PC-9 (cell line): ENCODE measurements around the gene RORB. TPM values are rescaled to one million over a fixed set of nuclear protein-coding genes. Genes with fewer than 3 reads are reported as not detected.

Source experiments
- BruUV-seq: library from RNA; stranded (reverse); fragments of 400-500 nt; replicated peaks from 2 replicates; lab custom pipeline; 2021; lab: Mats Ljungman, UMichigan
- CTCF ChIA-PET: fragments of 300-600 bp; sonication (Branson Sonifier 250); formaldehyde crosslinking; loops from one replicate; lab custom pipeline; 2022; ENCODE audit warnings: antibody characterized with exemption; lab: Charles Lee
- POLR2A ChIA-PET: fragments of 300-600 bp; sonication (Branson Sonifier 250); formaldehyde crosslinking; loops from one replicate; lab custom pipeline; 2022; ENCODE audit warnings: antibody characterized with exemption; ENCODE audit not compliant: unreplicated experiment; lab: Charles Lee
- DNase-seq, 2 experiments: peaks; one replicate each; pipeline versions ENCODE4 v3.0.0 to v3.0.0-alpha.2; 2015 to 2022; ENCODE audit warnings: mixed read lengths in 1 of 2
- H2AFZ ChIP-seq: fragments of 200-600 bp; sonication (generic); 2 replicates; pipeline ENCODE4 v1.8.1; 2017; ENCODE audit warnings: antibody characterized with exemption
- H3F3A ChIP-seq: fragments of 200-600 bp; sonication (generic); 2 replicates; pipeline ENCODE4 v1.8.1; 2017; ENCODE audit warnings: antibody characterized with exemption, mild to moderate bottlenecking, low read depth; ENCODE audit not compliant: insufficient read depth
- H3K27ac ChIP-seq: fragments of 200-600 bp; sonication (generic); 2 replicates; pipeline ENCODE4 v1.6.1; 2016; ENCODE audit warnings: mixed run types
- H3K27me3 ChIP-seq: fragments of 200-600 bp; sonication (generic); 2 replicates; pipeline ENCODE4 v1.6.1; 2016; ENCODE audit warnings: low read depth, mixed run types; ENCODE audit not compliant: insufficient read depth
- H3K36me3 ChIP-seq: fragments of 200-600 bp; sonication (generic); 2 replicates; pipeline ENCODE4 v1.6.1; 2016; ENCODE audit warnings: low read depth, mixed run types
- H3K4me1 ChIP-seq: fragments of 200-600 bp; sonication (generic); replicated peaks from 2 replicates; pipeline ENCODE4 v1.6.1; 2016; ENCODE audit warnings: mixed run types; ENCODE audit not compliant: insufficient read depth
- H3K4me2 ChIP-seq: fragments of 200-600 bp; sonication (generic); 2 replicates; pipeline ENCODE4 v1.6.1; 2017; ENCODE audit warnings: mixed run types
- H3K4me3 ChIP-seq: fragments of 200-600 bp; sonication (generic); 2 replicates; pipeline ENCODE4 v1.6.1; 2016; ENCODE audit warnings: mixed run types
- H3K79me2 ChIP-seq: fragments of 200-600 bp; sonication (generic); 2 replicates; pipeline ENCODE4 v1.6.1; 2017; ENCODE audit warnings: low read depth, mixed run types
- H3K9me2 ChIP-seq: fragments of 200-600 bp; sonication (generic); 2 replicates; pipeline ENCODE4 v1.8.1; 2017; ENCODE audit warnings: mild to moderate bottlenecking; ENCODE audit not compliant: insufficient read depth
- H3K9me3 ChIP-seq: fragments of 200-600 bp; sonication (generic); 2 replicates; pipeline ENCODE4 v1.8.1; 2016; ENCODE audit warnings: low read depth; ENCODE audit not compliant: insufficient read depth
- H4K20me1 ChIP-seq: fragments of 200-600 bp; sonication (generic); 2 replicates; pipeline ENCODE4 v1.8.1; 2017; ENCODE audit not compliant: insufficient read depth
- EZH2 ChIP-seq: fragments of 200-600 bp; sonication (generic); IDR thresholded peaks from 2 replicates; pipeline ENCODE4 v1.8.0; 2017; ENCODE audit warnings: antibody characterized with exemption, low read depth
- intact Hi-C: fragments of 100-400 bp; cut with micrococcal nuclease; formaldehyde crosslinking; loops from one replicate; pipeline ENCODE4 v1.10.0; 2022; ENCODE audit not compliant: unreplicated experiment
- total RNA-seq: library from RNA; stranded (reverse); gene quantifications from 2 replicates; pipeline ENCODE4 v1.2.3, GENCODE V29; 2021
- TF ChIP-seq, protein P1 (sequence below): fragments of 200-600 bp; sonication (generic); conservative IDR thresholded peaks from 2 replicates; pipeline ENCODE4 v1.6.1; 2017; ENCODE audit warnings: mixed run types, antibody characterized with exemption, mild to moderate bottlenecking, moderate library complexity

RORB gene
- total RNA-seq, 1 experiment from 2014 or later: 0.07 TPM

DNA sequence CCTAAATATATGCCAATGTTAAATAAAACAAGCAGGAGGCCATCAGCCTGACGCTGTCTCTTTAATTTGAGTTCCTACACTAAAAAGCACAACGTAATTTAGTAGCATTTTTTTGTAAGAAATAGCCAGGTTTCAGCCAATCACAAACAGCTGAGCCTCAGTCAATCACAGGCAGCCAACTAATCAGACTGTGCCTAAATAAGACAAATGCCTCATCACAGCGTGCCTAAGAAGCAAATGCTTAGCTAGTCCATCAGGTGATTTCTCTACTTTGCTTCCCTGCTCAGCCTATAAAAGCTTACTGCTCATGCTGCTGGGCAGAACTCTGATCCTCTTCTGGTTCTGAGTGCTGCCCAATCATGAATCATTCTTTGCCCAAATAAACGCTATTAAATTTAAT is 38.3 kb upstream of the RORB start:
- H3K27ac ChIP-seq: no peak overlapping the region
- H3K4me1 ChIP-seq: no peaks in the 10 kb centered on the region
- ChIA-PET CTCF (no interaction called here), POLR2A (no interaction called here)
- no peak overlapping the region for H2AFZ ChIP-seq
- no TSS peak for BruUV-seq
- no peaks in the 10 kb centered on the region for H3K27me3 ChIP-seq
- no peak for DNase-seq
- no peaks in the 10 kb centered on the region for H3K9me2 ChIP-seq
- H3K79me2 ChIP-seq: no peaks in the 10 kb centered on the region
- H3K4me2 ChIP-seq: no peak overlapping the region
- no peaks in the 10 kb centered on the region for H3K9me3 ChIP-seq
- no peaks in the 10 kb centered on the region for H4K20me1 ChIP-seq
- intact Hi-C loops: no loop called here
- H3F3A ChIP-seq: no peaks in the 10 kb centered on the region
- H3K36me3 ChIP-seq: no peaks in the 10 kb centered on the region
- TF ChIP-seq, protein P1, sequence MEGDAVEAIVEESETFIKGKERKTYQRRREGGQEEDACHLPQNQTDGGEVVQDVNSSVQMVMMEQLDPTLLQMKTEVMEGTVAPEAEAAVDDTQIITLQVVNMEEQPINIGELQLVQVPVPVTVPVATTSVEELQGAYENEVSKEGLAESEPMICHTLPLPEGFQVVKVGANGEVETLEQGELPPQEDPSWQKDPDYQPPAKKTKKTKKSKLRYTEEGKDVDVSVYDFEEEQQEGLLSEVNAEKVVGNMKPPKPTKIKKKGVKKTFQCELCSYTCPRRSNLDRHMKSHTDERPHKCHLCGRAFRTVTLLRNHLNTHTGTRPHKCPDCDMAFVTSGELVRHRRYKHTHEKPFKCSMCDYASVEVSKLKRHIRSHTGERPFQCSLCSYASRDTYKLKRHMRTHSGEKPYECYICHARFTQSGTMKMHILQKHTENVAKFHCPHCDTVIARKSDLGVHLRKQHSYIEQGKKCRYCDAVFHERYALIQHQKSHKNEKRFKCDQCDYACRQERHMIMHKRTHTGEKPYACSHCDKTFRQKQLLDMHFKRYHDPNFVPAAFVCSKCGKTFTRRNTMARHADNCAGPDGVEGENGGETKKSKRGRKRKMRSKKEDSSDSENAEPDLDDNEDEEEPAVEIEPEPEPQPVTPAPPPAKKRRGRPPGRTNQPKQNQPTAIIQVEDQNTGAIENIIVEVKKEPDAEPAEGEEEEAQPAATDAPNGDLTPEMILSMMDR: no peak
- H3K4me3 ChIP-seq: no peak overlapping the region

DNA sequence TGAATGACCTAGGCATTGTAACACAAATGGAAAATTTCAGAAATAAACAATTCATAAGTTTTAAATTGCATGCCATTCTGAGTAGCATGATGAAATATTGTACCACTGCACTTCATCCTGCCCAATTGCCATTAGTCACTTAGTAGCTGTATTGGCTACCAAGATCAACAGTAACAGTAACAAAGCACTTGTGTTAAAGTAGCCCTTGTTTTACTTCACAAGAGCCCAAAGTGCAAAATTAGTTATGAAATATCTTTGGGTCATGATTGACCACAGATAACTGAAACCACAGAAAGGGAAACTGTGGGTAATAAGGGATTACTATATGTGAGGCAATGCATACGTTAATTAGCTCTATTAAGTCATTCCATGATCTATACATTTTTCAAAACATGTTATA is 33.3 kb upstream of the RORB start:
- ChIA-PET POLR2A (no interaction called here), CTCF (no interaction called here)
- Histone ChIP-seq H3K79me2 (no peaks in the 10 kb centered on the region), H2AFZ (no peak overlapping the region), H3K4me2 (no peak overlapping the region), H3K9me3 (no peaks in the 10 kb centered on the region), H3K27me3 (no peaks in the 10 kb centered on the region), H3K27ac (no peak overlapping the region), H3K4me1 (no peaks in the 10 kb centered on the region), H3K9me2 (no peaks in the 10 kb centered on the region), H4K20me1 (no peaks in the 10 kb centered on the region), H3K36me3 (no peaks in the 10 kb centered on the region), H3F3A (no peaks in the 10 kb centered on the region), H3K4me3 (no peak overlapping the region)
- DNase-seq: no peak
- no peak for TF ChIP-seq EZH2
- TF ChIP-seq, protein P1: no peak
- no TSS peak for BruUV-seq
- intact Hi-C loops: no loop called here

DNA sequence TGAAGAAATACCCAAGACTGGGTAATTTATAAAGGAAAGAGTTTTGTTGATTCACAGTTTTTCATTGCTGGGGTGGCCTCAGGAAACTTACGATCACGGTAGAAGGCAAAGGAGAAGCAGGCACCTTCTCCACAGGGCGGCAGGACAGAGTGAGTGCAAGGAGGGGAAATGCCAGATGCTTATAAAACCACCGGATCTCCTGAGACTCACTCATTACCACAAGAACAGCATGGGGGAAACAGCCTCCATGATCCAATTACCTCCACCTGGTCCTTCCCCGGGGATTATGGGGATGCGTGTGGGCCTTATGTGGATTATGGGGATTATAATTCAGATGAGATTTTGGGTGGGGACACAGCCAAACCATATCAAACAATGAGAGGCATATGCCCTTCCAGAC is 18.5 kb upstream of the RORB start:
- DNase-seq: no peak
- Histone ChIP-seq H3F3A (no peaks in the 10 kb centered on the region), H4K20me1 (no peaks in the 10 kb centered on the region), H3K27me3 (no peaks in the 10 kb centered on the region), H3K4me1 (no peaks in the 10 kb centered on the region), H3K4me3 (no peak overlapping the region), H3K9me3 (no peaks in the 10 kb centered on the region), H3K9me2 (no peaks in the 10 kb centered on the region; the same call in 1 of the 2 replicates), H3K27ac (no peak overlapping the region), H3K79me2 (no peaks in the 10 kb centered on the region), H3K4me2 (no peak overlapping the region), H2AFZ (no peak overlapping the region), H3K36me3 (no peaks in the 10 kb centered on the region)
- CTCF ChIA-PET: no interaction called here
- TF ChIP-seq, protein P1: no peak
- TF ChIP-seq EZH2: no peak
- POLR2A ChIA-PET: no interaction called here
- no TSS peak for BruUV-seq
- intact Hi-C loops: no loop called here
